GM12878 (cell line): Measurements from ENCODE around the gene ANO9. TPM values are rescaled to one million over a fixed set of nuclear protein-coding genes. Genes with fewer than 3 reads are reported as not detected.

ENCODE experiments used
- CBX5 ChIP-seq: sonication (generic); IDR thresholded peaks from 2 replicates; pipeline ENCODE4 v1.6.1; 2016; ENCODE audit warnings: low read depth, moderate library complexity, mild to moderate bottlenecking, inconsistent platforms
- NRF1 ChIP-seq: conservative IDR thresholded peaks from 2 replicates; pipeline ENCODE4 v1.6.1; 2011; ENCODE audit warnings: mild to moderate bottlenecking, low read depth, low read length, improper control_type of control experiment
- RAD21 ChIP-seq: IDR thresholded peaks from 2 replicates; pipeline ENCODE4 v1.6.1; 2011; ENCODE audit warnings: mild to moderate bottlenecking, low read depth, low read length, moderate library complexity; ENCODE audit not compliant: insufficient read depth
- RAD51 ChIP-seq: fragments of 450-650 bp; IDR thresholded peaks from 2 replicates; pipeline ENCODE4 v1.6.1; 2016; ENCODE audit warnings: moderate library complexity, mild to moderate bottlenecking, inconsistent platforms
- RUNX3 ChIP-seq: IDR thresholded peaks from 2 replicates; pipeline ENCODE4 v1.6.1; 2012; ENCODE audit warnings: low read length, inconsistent platforms
- TARDBP ChIP-seq: IDR thresholded peaks from 2 replicates; pipeline ENCODE4 v1.6.1; 2016; ENCODE audit warnings: borderline replicate concordance
- TCF3 ChIP-seq: IDR thresholded peaks from 2 replicates; pipeline ENCODE4 v1.6.1; 2012; ENCODE audit warnings: low read depth, mild to moderate bottlenecking, low read length, borderline replicate concordance; ENCODE audit not compliant: insufficient read depth
- ZBTB11 ChIP-seq: fragments of 450-650 bp; formaldehyde crosslinking; IDR thresholded peaks from 2 replicates; pipeline ENCODE4 v1.5.0; 2022; ENCODE audit warnings: mild to moderate bottlenecking, missing genetic modification characterization
- polyA plus RNA-seq, 11 experiments: library from polyadenylated mRNA; depleted of rRNA in 4 of 11; unstranded in 6 of 11; stranded (reverse) in 5 of 11; fragments of >200 nt; fragmentation: Nextera tagmentation in 4 of 11; fragmentation: Illumina TruSeq in 1 of 11; extraction: Ambion mirVana in 4 of 11; extraction: Trizol in 1 of 11; gene quantifications; 1 replicate in 1 of 11; 2 replicates in 10 of 11; pipeline versions ENCODE4 v1.2.1 to v1.2.3, GENCODE V29; 2011 to 2016; ENCODE audit warnings: inconsistent platforms in 2 of 11, missing spikeins in 2 of 11, low read depth in 1 of 11
- total RNA-seq, 4 experiments: library from RNA; depleted of rRNA in 3 of 4; stranded (reverse); fragments of >200 nt in 3 of 4; fragmentation: Illumina TruSeq in 1 of 4; extraction: Trizol in 1 of 4; gene quantifications; 2 replicates each; pipeline versions ENCODE4 v1.2.1 to v1.2.3, GENCODE V29; 2013 to 2021
- TF ChIP-seq, protein P1 (sequence below): fragments of 150-350 bp; IDR thresholded peaks from 2 replicates; pipeline ENCODE4 v1.6.1; 2016; ENCODE audit warnings: low read depth, low read length

ANO9 gene
- total and polyA plus RNA-seq, 10 of the 15 experiments (the other 5 are each of a cell fraction or from before 2014, with no cell fraction given) = 0.21 to 42.3 (median 12.0) TPM

GRCh38 chr11:431921-432320 lies 9.9 kb downstream of the ANO9 start (continued):
- TF ChIP-seq RAD21 (no peak), CBX5 (no peak), RUNX3 (no peak), TCF3 (no peak), RAD51 (no peak), NRF1 (no peak), ZBTB11 (CRISPR knock-in tag) (no peak), TARDBP (no peak)
- TF ChIP-seq, protein P1, sequence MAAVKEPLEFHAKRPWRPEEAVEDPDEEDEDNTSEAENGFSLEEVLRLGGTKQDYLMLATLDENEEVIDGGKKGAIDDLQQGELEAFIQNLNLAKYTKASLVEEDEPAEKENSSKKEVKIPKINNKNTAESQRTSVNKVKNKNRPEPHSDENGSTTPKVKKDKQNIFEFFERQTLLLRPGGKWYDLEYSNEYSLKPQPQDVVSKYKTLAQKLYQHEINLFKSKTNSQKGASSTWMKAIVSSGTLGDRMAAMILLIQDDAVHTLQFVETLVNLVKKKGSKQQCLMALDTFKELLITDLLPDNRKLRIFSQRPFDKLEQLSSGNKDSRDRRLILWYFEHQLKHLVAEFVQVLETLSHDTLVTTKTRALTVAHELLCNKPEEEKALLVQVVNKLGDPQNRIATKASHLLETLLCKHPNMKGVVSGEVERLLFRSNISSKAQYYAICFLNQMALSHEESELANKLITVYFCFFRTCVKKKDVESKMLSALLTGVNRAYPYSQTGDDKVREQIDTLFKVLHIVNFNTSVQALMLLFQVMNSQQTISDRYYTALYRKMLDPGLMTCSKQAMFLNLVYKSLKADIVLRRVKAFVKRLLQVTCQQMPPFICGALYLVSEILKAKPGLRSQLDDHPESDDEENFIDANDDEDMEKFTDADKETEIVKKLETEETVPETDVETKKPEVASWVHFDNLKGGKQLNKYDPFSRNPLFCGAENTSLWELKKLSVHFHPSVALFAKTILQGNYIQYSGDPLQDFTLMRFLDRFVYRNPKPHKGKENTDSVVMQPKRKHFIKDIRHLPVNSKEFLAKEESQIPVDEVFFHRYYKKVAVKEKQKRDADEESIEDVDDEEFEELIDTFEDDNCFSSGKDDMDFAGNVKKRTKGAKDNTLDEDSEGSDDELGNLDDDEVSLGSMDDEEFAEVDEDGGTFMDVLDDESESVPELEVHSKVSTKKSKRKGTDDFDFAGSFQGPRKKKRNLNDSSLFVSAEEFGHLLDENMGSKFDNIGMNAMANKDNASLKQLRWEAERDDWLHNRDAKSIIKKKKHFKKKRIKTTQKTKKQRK = no peak
